Kidney glomerular epithelial cell (primary cell): ENCODE results near the gene PTX4.

Experiments
- DNase-seq: peaks from one replicate; lab custom pipeline; 2025; lab: John Stamatoyannopoulos, UW

Gene PTX4

DNA sequence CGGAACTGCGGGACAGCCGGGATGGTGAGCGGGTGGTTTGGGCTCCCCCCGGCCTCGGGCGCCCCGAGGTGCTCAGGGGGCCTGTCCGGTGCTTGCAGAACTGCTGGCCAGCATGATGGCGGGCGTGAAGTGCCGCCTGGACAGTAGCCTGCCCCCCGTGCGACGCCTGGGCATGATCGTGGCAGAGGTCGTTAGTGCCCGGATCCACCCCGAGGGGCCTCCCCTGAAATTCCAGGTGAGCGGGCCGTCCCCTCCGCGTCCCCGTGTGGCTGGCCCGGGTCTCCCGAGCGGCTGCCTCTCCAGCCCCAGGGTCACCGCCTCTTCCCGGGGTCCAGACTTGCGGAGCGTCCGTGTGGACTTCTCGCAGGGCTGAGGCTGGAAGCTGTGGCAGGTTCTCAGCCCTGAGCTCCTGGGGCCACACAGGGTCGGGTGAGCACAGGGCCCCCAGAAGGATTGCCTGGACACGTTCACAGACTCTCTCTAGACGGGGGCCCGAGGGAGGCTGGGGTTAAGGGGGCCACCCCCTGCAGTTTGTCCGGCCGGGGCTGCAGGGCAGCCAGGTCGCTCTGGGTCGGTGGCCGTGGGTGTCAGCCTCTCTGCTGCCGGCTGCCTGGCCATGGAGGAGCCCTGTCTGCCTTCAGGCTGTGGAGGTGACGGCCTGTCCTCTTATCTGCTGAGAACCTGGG lies 11.9 kb upstream of the PTX4 start:
- DNase-seq = no peak

GRCh38 chr16:1499756-1500464 lies 11.2 kb upstream of the PTX4 start:
- DNase-seq = no peak

GRCh38 chr16:1498899-1499676 lies 10.3 kb upstream of the PTX4 start:
- DNase-seq = no peak

- DNase-seq = no peak
These were observed 8.4 kb upstream of the PTX4 start for GRCh38 chr16:1497014-1497598.

GRCh38 chr16:1496464-1496863 lies 7.7 kb upstream of the PTX4 start:
- DNase-seq = no peak

DNA sequence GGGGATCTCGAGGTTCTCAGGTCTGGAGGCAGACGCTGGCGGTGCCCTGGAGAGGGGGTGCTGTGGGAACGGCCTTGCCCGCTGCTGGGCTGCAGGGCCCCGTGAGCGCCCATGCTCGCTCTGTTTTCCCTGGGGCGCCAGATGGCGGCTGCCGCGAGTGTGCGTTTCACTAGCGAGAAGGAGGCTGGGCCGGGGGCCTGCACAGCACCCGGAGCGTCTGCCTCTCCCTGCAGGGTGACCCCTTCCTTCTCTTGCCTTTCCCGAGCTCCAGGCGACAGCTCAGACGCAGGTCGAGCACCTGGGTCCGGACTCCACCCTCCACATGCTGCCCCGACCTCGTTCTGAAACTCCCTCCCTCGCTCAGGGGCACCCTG lies 7.1 kb upstream of the PTX4 start:
- DNase-seq = no peak

GRCh38 chr16:1495211-1495888 lies 6.6 kb upstream of the PTX4 start:
- DNase-seq = no peak

DNA sequence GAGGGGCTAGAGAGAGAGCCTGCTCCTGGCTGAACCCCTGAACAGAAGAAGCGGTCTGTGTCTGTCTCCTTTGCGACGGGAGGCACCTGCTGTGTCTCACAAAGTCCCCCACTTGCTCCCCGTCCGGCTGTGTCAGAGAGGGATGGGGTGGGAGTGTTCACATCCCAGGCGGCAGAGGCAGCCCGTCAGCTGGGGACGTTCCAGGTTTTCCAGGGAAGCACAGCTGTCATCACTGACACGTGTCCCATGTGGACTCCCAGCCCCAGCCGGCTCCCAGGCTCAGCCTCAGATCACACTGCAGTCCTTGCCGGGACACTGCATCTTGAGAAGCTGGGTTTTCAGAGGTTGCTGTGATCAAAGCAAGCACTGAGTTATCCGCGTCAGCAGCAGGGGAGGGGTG lies 6.0 kb upstream of the PTX4 start:
- DNase-seq = no peak

GRCh38 chr16:1494129-1494640 lies 5.4 kb upstream of the PTX4 start:
- peak; percentile 5 for DNase-seq

- no peak for DNase-seq
These were observed 5.0 kb upstream of the PTX4 start for GRCh38 chr16:1493746-1494094.

DNA sequence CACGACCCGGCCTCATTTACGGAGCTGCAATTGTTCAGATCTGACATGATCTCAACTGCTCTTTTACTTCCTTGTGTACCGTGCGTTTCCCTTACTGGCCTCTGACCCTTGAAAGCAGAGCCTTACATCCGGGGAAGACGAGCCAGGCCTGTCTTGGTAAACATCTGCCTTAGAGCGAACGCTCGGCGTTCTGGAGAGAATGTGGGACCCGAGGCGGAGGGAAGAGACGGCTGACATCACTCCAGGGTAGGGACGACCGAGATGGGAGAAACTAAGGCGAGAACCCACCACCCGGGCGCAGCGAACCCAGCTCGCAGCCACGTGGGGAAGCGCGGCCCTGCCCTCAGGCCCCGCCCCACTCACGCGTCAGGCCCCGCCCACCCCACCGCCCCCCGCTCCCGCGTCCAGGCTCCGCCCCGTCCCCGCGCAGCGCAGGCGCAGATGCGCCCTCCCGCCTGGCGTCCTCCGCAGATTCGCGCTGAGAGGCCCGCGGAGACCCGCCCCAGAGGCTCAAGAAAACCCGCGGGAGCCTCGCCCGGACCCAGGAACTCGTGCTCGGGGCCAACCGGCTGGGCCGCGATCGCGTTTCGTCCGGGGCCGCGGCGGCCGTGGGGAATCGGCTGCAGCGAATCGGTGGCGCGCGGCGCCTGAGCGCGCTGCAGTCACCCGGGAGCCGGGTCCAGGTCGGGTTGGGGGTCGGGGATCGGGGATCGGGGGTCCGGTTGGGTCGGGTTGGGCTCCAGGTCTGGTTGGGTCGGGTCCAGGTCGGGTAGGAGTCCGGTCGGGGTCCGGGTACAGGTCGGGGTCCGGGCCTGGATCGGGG lies 4.4 kb upstream of the PTX4 start, which contains the start of gene TELO2:
Gene TELO2 (plus strand): TSS at position 438 of the 823 bp plus-strand sequence. CDS start 922 bp downstream, outside the sequence.
- DNase-seq = peak; percentile 51

- no peak for DNase-seq
These were observed 3.6 kb upstream of the PTX4 start for GRCh38 chr16:1492082-1492922.

DNA sequence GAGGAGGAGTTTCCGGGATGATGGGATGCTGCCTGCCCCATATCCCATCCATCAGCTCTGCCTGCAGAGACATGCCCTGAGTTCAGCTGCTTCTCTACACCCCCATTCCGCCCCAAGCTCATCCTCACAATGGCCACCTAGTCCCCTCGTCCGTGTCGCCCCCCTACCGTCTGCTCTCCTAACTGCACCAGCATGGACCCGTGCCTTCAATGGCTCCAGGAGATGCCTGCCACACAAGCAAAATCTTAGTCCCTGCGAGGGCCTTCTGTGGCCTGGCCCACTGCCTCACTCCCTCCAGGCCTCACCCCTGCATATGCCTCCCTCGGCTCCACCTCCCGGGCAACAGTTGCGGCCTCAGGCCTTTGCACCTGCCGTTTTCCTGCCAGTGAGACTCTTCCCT lies 2.6 kb upstream of the PTX4 start:
- no peak for DNase-seq

- DNase-seq = no peak
These were observed 333 bp upstream of the PTX4 start for GRCh38 chr16:1489077-1489476.

DNA sequence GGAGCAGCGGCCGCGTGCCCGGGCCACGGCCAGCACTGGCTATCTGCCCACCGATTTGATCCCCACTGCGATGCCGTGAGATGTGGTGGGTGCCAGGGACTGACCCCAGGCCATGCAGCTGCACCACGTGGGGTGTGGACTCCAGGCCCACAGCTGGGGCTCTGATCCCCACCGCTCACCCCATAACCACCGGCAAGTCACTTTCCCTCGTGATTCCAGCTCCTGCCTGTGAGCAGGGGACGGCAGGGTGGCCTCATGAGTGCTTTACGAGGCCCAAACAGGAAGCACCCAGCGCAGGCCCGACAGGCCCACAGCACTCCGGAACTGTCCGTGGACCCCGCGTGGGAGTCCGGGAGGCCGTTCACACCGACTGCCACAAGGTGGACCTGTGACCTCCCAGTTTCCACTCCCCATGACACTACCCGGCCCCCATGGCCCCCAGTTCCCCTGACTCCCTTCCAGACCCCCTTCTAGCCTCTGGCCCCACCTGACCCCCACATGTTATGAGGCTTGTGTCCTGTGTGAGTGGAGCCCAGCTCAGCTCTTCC lies 616 bp downstream of the PTX4 start:
- DNase-seq = no peak

GRCh38 chr16:1487395-1488053 lies 1.2 kb downstream of the PTX4 start:
- no peak for DNase-seq

DNA sequence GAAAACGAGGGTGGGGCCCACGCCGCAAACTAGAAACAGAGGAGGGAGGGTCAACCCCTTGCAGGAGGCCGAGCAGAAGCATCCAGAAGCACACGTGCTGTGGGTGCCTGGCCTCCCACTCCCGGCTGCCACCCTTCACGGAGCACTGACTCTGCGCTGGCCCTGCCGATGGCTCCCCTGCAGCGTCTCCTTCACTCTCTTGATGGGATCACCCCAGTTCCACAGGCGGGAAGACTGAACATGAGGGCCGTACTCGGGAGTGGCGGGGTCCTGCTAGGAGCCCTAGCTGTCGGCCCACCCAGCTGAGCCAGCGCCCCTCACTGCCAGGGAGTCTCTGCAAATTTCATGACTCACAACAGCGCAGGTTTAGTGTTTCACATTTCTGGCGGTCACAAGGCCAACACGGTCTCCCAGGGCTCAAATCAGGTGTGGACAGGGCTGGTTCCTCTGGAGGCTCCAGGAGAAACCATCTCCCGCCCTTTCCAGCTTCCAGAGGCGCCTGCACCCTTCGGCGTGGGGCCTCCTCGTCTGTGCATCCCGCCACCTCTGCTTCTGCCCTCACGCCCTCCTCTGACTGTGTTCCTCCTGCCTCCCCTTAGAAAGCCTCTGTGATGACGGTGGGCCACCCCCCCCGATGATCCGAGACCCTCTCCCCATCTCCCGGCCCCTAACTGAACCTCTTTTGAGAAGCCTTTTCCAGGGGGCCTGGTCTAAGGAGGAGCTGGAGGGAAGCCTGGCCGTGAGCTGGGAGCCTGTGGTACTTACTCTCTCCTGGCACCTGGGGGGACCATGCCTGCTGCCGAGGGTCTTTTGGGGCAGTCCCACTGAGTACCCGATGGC lies 2.0 kb downstream of the PTX4 start:
- no peak for DNase-seq

- no peak for DNase-seq
These were observed 2.8 kb downstream of the PTX4 start for GRCh38 chr16:1485847-1486496.
